Keratinocyte (primary cell): Measurements from ENCODE around the gene WNT1. TPM values are rescaled to one million over a fixed set of nuclear protein-coding genes. Genes with fewer than 3 reads are reported as not detected.

Experiments
- DNase-seq: peaks from one replicate; pipeline ENCODE4 v3.0.0-alpha.2; 2011; ENCODE audit warnings: low read depth, missing footprints, low spot score
- FAIRE-seq: peaks from 2 replicates; lab custom pipeline; 2011; peaks lifted over from hg19 to GRCh38; lab: Jason Lieb, UNC
- H2AFZ ChIP-seq: 2 replicates; pipeline ENCODE4 v1.6.0; 2012; ENCODE audit warnings: low read length, control low read depth, inconsistent platforms; ENCODE audit not compliant: control insufficient read depth
- H3K27ac ChIP-seq: 2 replicates; pipeline ENCODE4 v1.5.1; 2011; ENCODE audit warnings: low read length; ENCODE audit not compliant: control insufficient read depth, insufficient read depth
- H3K27me3 ChIP-seq: 3 replicates; pipeline ENCODE4 v1.6.0; 2011; ENCODE audit warnings: low read length; ENCODE audit not compliant: control insufficient read depth, insufficient read depth; ENCODE audit errors: extremely low read depth
- H3K36me3 ChIP-seq, 2 experiments: 2 replicates in 1 of 2; 3 replicates in 1 of 2; pipeline ENCODE4 v1.5.1; 2011; ENCODE audit warnings: low read length in 2 of 2, mild to moderate bottlenecking in 1 of 2; ENCODE audit not compliant: control insufficient read depth in 2 of 2, insufficient read depth in 2 of 2; ENCODE audit errors: extremely low read depth in 1 of 2
- H3K4me1 ChIP-seq: 3 replicates; pipeline ENCODE4 v1.5.1; 2011; ENCODE audit warnings: low read length; ENCODE audit not compliant: control insufficient read depth, insufficient read depth; ENCODE audit errors: extremely low read depth
- H3K4me2 ChIP-seq: 3 replicates; pipeline ENCODE4 v1.6.0; 2011; ENCODE audit warnings: low read depth, low read length; ENCODE audit not compliant: control insufficient read depth, insufficient read depth; ENCODE audit errors: extremely low read depth
- H3K4me3 ChIP-seq, 3 experiments: fragments of 200-600 bp in 1 of 3; sonication (generic) in 1 of 3; 2 replicates in 2 of 3; 3 replicates in 1 of 3; pipeline ENCODE4 v1.5.1; 2011 to 2016; ENCODE audit warnings: low read length in 3 of 3, mild to moderate bottlenecking in 3 of 3, control low read depth in 2 of 3, inconsistent platforms in 1 of 3, low read depth in 1 of 3, mixed read lengths in 1 of 3, mixed run types in 1 of 3, moderate library complexity in 1 of 3; ENCODE audit not compliant: control insufficient read depth in 2 of 3, insufficient read depth in 2 of 3; ENCODE audit errors: extremely low read depth in 1 of 3
- H3K79me2 ChIP-seq: 2 replicates; pipeline ENCODE4 v1.6.0; 2012; ENCODE audit warnings: low read length; ENCODE audit not compliant: control insufficient read depth, insufficient read depth
- H3K9ac ChIP-seq: 3 replicates; pipeline ENCODE4 v1.6.0; 2011; ENCODE audit warnings: low read length; ENCODE audit not compliant: control insufficient read depth, insufficient read depth; ENCODE audit errors: extremely low read depth
- H3K9me1 ChIP-seq: 3 replicates; pipeline ENCODE4 v1.6.0; 2011; ENCODE audit warnings: low read length; ENCODE audit not compliant: control insufficient read depth, insufficient read depth; ENCODE audit errors: extremely low read depth
- H3K9me3 ChIP-seq: 2 replicates; pipeline ENCODE4 v1.5.1; 2012; ENCODE audit warnings: low read depth, low read length; ENCODE audit not compliant: control insufficient read depth
- H4K20me1 ChIP-seq: 3 replicates; pipeline ENCODE4 v1.6.0; 2011; ENCODE audit warnings: low read length; ENCODE audit not compliant: control insufficient read depth, insufficient read depth; ENCODE audit errors: extremely low read depth
- EZH2 ChIP-seq: IDR thresholded peaks from one replicate; pipeline ENCODE4 v1.6.1; 2012; ENCODE audit warnings: inconsistent platforms, mild to moderate bottlenecking, low read length, moderate library complexity
- dilution Hi-C: fragments of 300-500 bp; cut with MboI; formaldehyde crosslinking; loops from one replicate; pipeline ENCODE4 v1.7.0; 2020; ENCODE audit warnings: low sequenced_read_pairs; ENCODE audit not compliant: extremely low pct_ligation_motif_present
- polyA plus RNA-seq, 5 experiments: library from polyadenylated mRNA; depleted of rRNA in 3 of 5; stranded (reverse) in 3 of 5; stranded (forward) in 1 of 5; unstranded in 1 of 5; fragments of >200 nt; gene quantifications; 1 replicate in 1 of 5; 2 replicates in 3 of 5; 3 replicates in 1 of 5; pipeline versions ENCODE4 v1.2.1 to v1.2.3, GENCODE V29; 2011 to 2012; ENCODE audit warnings: missing spikeins in 2 of 5, low read depth in 1 of 5, low replicate concordance in 1 of 5
- TF ChIP-seq, protein P1 (sequence below), 3 experiments: IDR thresholded peaks in 1 of 3; conservative IDR thresholded peaks in 1 of 3; optimal IDR thresholded peaks in 1 of 3; 2 replicates in 2 of 3; 3 replicates in 1 of 3; pipeline versions ENCODE3 to v1.5.1; 2011; ENCODE audit warnings: low read length in 3 of 3, mild to moderate bottlenecking in 3 of 3, moderate library complexity in 2 of 3, control low read depth in 1 of 3, inconsistent platforms in 1 of 3; ENCODE audit not compliant: insufficient read depth in 2 of 3; ENCODE audit errors: extremely low read depth in 1 of 3

Gene WNT1
- polyA plus RNA-seq, 1 donor (not counting 4 experiments of a cell fraction or from before 2014, with no cell fraction given): not detected

DNA sequence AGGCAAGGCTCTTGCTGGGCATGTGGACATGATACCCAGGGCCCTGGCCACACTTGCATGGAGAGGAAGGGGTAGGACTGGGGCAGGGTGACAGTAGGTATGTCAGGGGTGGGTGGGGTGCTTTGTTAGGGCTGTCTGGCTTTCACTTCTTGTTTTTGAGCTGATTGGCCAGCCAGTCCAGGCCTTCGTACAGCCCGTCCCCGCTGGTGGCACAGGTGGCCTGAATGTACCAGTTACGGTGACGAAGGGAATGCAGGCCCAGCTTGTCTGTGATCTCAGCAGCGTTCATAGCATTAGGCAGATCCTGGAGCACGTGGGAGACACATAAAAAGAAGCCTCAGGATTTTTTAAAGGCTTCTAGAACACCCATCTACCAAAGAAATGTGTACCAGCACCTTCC is 39.3 kb upstream of the WNT1 start:
- Histone ChIP-seq H3K4me1 (peaks cover 10% of the 10 kb centered on the region), H3K9ac (no peak overlapping the region), H3K4me2 (no peak overlapping the region), H3K9me3 (no peaks in the 10 kb centered on the region), H4K20me1 (peaks cover 13% of the 10 kb centered on the region), H3K79me2 (peaks cover 27% of the 10 kb centered on the region), H3K4me3 (no peak overlapping the region), H3K27me3 (no peaks in the 10 kb centered on the region), H3K27ac (no peak overlapping the region), H3K9me1 (no peaks in the 10 kb centered on the region), H2AFZ (no peak overlapping the region), H3K36me3 (peaks cover 45 to 59% of the 10 kb centered on the region in 2 experiments)
- DNase-seq: no peak
- dilution Hi-C loops: no loop called here
- no peak for FAIRE-seq
- TF ChIP-seq, protein P1, sequence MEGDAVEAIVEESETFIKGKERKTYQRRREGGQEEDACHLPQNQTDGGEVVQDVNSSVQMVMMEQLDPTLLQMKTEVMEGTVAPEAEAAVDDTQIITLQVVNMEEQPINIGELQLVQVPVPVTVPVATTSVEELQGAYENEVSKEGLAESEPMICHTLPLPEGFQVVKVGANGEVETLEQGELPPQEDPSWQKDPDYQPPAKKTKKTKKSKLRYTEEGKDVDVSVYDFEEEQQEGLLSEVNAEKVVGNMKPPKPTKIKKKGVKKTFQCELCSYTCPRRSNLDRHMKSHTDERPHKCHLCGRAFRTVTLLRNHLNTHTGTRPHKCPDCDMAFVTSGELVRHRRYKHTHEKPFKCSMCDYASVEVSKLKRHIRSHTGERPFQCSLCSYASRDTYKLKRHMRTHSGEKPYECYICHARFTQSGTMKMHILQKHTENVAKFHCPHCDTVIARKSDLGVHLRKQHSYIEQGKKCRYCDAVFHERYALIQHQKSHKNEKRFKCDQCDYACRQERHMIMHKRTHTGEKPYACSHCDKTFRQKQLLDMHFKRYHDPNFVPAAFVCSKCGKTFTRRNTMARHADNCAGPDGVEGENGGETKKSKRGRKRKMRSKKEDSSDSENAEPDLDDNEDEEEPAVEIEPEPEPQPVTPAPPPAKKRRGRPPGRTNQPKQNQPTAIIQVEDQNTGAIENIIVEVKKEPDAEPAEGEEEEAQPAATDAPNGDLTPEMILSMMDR (optimal IDR thresholded peaks at IDR 0.05 in 1 of 3, IDR thresholded peaks at IDR 0.05 in 1 of 3, conservative IDR thresholded peaks at IDR 0.05 in 1 of 3; ENCODE audit: extremely low read depth in 1 of 3, insufficient read depth in 2 of 3, low read length in 3 of 3): no peak
- no peak for TF ChIP-seq EZH2

DNA sequence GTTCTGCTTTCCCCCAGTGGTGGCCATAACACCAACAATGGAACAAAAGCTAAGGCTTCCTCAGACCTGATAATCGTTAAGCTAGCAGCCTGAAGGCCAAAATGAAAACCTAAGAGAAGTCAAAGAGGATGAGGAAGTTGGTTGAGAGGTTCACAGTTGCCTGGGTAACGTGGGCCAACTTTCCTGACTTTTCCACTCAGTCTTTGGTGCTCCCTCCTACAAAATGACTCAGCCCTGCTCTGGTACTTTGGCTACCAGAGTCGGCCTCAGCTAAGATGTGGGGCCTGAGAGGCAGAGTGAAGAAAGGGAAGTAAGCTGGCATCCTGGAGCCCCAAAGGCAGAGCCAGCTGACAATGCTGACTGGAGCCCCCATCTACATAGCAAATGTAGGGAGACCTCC is 37.9 kb upstream of the WNT1 start:
- peaks cover 17% of the 10 kb centered on the region for H4K20me1 ChIP-seq
- H3K79me2 ChIP-seq: peaks cover 35% of the 10 kb centered on the region
- no peaks in the 10 kb centered on the region for H3K9me1 ChIP-seq
- TF ChIP-seq EZH2: no peak
- TF ChIP-seq, protein P1 (optimal IDR thresholded peaks at IDR 0.05 in 1 of 3, IDR thresholded peaks at IDR 0.05 in 1 of 3, conservative IDR thresholded peaks at IDR 0.05 in 1 of 3; ENCODE audit: extremely low read depth in 1 of 3, insufficient read depth in 2 of 3, low read length in 3 of 3): no peak
- FAIRE-seq: no peak
- H3K36me3 ChIP-seq: peaks cover 44 to 52% of the 10 kb centered on the region in 2 experiments
- no peaks in the 10 kb centered on the region for H3K27me3 ChIP-seq
- dilution Hi-C loops: no loop called here
- no peak overlapping the region for H3K9ac ChIP-seq
- no peak overlapping the region for H3K4me2 ChIP-seq
- H2AFZ ChIP-seq: no peak overlapping the region
- no peak overlapping the region for H3K4me3 ChIP-seq
- no peak for DNase-seq
- no peak overlapping the region for H3K27ac ChIP-seq
- peaks cover 15% of the 10 kb centered on the region for H3K4me1 ChIP-seq
- no peaks in the 10 kb centered on the region for H3K9me3 ChIP-seq
